HG02852 (cell line): ENCODE data around the gene AP1M2.
"Not testable (repeated sequence)": the region's sequence is repeated elsewhere in the genome, so short reads cannot be mapped to it uniquely, and the experiment has no call there.

Experiments
- ATAC-seq: cut with Tn5 transposase; IDR thresholded peaks from one replicate; pipeline ENCODE4 v1.9.1; 2021; ENCODE audit warnings: mild to moderate bottlenecking, moderate library complexity; ENCODE audit not compliant: unreplicated experiment

AP1M2 gene

GRCh38 chr19:10543420-10544241, 43.5 kb downstream of the AP1M2 start, which contains the start of gene ATG4D:
Gene ATG4D (plus strand): TSS chr19:10543904. CDS start chr19:10544091, 187 bp downstream.
- ATAC-seq: peak; percentile 72

DNA sequence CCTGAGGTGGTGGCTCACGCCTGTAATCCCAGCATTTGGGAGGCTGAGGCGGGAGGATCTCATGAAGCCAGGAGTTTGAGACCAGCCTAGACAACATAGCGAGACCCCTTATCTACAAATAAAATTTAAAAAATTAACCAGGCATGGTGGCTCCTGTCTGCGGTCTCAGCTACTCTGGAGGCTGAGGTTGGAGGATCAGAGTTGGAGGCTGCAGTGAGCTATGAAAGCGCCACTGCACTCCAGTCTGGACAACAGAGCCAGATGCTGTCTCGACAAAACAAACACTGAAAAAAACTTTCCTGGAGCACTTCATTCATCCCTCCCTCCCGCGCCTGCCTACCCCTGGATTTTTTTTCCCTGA, 44.1 kb downstream of the AP1M2 start:
- no peak for ATAC-seq

- not testable (repeated sequence) for ATAC-seq
Measured at GRCh38 chr19:10539016-10539415, 48.1 kb downstream of the AP1M2 start.

DNA sequence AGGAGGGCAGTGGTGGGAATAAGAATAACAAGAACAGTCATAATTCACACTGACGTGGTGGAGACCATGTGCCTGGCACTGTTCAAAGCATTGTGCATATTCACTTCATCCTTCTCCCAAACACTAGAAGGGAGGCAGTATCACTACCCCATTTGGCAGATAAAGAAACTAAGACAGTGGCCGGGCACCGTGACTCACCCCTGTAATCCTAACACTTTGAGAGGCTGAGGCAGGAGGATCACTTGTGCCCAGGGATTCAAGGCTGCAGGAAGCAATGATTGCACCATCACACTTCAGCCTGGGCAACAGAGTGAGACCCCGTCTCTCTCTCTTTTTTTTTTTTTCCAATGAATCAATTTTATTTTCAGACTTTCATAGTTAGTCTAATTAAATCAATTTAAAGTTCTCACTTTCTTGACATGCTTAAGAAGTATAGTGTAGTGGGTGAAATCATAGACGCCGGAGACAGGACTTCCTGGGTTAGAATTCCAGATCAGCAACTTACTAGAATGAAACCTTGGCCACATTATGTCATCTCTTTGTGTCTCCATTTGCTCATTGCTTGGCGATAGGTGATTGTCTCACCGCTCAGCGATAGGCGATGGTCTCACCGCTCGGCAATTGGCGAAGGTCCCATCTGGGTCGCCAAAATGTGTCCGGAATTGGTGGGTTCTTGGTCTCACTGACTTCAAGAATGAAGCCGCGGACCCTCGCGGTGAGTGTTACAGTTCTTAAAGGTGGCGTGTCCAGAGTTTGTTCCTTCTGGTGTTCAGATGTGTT, 48.7 kb downstream of the AP1M2 start:
- no peak for ATAC-seq

DNA sequence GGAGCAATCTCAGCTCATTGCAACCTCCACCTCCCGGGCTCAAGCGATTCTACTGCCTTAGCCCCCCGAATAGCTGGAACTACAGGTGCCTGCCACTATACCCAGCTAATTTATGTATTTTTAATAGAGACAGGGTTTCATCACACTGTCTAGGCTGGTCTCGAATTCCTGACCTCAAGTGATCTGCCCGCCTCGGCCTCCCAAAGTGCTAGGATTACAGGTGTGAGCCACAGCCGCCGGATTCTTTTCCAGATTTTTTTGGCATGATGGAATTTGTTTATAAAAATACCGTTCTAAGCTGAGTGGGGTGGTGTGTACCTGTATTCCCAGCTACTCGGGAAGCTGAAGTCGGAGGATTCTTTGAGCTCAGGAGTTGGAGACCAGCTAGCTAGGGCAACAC, 49.4 kb downstream of the AP1M2 start:
- no peak for ATAC-seq

DNA sequence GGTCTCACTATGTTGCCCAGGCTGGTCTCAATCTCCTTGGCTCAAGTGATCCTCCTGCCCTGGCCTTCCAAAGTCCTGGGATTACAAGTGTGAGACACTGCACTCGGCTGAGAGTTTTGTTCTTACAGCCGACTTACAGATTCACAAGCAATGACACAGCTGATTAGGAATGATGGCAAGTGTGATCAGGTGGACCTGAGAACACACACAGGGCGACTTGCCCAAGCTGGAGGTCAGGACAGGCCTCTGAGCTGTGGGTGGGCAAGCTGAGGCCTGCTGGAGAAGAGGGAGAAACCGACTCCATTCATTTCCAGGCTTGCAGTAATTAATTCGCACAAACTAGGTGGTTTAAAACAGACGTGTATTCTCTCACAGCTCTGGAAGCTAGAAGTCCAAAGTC, 51.5 kb downstream of the AP1M2 start:
- ATAC-seq: no peak

DNA sequence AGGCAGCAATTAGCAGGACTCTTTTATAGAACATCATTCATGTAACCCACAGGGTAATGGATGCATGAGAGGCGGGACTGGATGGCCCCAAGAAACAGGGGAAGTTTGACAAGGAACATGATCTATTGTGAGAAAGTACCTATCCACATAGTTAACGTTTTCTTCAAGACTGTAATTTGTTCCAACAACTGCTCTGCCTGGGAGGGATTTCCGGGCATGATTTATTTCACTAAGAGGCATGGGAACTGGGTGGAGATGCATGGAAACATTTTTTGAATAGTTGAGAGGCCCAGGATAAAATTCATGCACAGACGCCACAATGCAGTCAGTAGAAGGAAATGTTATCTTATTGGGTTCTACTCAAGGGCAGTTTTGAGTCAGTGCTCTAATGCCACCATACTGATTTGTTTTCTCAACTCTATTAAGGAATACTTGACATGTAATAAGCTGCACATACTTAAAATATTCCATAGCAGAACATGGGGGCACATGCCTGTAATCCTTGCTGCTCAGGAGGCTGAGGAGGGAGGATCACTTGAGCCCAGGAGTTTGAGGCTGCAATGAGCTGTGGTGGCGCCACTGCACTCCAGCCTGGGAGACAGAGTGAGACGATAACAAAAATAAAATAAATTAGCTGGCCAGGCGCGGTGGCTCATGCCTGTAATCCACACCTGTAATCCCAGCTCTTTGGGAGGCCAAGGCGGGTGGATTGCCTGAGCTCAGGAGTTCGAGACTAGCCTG, 53.3 kb downstream of the AP1M2 start:
- ATAC-seq: no peak

GRCh38 chr19:10532457-10532856, 54.7 kb downstream of the AP1M2 start:
- no peak for ATAC-seq

GRCh38 chr19:10526887-10527286, 60.2 kb downstream of the AP1M2 start:
- ATAC-seq: not testable (repeated sequence)

- ATAC-seq: no peak
Measured at GRCh38 chr19:10525636-10526035, 61.5 kb downstream of the AP1M2 start.

DNA sequence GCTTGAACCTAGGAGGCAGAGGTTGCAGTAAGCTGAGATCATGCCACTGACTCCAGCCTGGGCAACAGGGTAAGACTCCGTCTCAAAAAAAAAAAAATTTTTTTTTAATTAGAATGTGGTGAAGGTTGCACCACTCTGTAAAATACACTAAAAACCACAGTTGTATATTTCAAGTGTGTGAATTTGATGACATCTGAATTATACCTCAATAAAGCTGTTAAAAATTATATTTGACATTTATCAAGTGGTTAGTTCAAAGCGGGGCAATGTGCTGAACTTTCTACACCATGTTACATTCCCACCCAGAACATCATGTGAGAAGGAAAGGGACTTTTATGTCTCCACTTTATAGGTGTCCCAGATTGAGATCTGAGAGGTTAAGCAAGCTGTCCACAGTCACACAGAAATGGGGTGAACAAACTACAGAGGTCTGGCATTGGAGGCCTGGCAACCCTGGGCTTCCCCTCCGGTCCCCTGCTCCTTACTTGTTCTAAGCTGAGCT, 63.9 kb downstream of the AP1M2 start:
- no peak for ATAC-seq
